ENCODE data around the gene PODXL2.

Gene PODXL2

DNA sequence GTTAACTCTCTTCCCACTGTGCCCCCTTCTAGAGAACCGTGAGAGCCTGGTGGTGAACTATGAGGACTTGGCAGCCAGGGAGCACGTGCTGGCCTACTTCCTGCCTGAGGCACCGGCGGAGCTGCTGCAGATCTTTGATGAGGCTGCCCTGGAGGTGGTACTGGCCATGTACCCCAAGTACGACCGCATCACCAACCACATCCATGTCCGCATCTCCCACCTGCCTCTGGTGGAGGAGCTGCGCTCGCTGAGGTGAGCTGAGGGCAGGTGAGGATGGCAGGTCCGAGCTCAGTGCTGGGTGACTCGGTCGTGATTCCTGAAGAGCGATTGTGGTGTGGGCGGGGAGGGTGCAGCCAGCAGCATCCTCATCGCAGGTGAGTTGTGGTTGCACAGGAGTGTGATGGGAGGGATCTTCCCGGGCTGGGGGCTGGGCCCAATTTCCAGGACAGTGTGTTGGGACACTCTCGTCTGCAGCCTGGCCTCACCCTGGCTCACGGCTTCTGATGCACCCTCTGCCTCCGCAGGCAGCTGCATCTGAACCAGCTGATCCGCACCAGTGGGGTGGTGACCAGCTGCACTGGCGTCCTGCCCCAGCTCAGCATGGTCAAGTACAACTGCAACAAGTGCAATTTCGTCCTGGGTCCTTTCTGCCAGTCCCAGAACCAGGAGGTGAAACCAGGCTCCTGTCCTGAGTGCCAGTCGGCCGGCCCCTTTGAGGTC, 22.7 kb upstream of the PODXL2 start:
- no peak for DNase-seq

DNA sequence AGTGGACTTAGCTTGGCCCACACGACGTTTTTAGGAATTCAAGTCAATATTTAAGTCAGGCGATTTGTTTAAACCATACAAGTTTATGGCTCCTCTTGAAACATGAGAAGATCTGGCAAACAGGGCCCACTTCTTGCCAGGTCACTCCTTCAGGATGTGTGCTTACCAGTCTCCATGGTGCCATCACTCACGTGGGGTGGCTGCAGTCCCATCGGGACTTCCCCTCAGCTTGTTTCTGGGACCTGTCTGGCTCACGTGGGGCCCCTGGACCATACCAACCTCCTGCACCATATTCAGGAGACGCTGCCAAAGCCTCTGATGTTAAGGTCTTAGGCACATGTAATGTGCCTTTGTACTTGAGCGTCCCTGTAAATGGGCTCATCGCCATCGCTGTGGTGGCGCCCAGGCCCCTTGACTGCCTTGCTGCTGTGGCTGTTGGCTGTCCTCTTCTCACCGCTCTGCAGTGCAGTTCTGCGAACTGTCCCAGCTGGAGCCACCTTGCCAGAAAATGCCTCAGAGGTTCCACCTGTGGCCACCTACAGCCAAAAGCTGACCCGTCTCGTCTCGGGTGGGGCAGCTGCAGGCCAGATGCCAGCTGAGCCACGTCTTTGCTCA, 21.9 kb upstream of the PODXL2 start:
- no peak for DNase-seq

- no peak for DNase-seq
Measured at GRCh38 chr3:127607675-127608361, 21.2 kb upstream of the PODXL2 start.

- DNase-seq, result no peak
Measured at GRCh38 chr3:127608362-127608718, 20.6 kb upstream of the PODXL2 start.

DNA sequence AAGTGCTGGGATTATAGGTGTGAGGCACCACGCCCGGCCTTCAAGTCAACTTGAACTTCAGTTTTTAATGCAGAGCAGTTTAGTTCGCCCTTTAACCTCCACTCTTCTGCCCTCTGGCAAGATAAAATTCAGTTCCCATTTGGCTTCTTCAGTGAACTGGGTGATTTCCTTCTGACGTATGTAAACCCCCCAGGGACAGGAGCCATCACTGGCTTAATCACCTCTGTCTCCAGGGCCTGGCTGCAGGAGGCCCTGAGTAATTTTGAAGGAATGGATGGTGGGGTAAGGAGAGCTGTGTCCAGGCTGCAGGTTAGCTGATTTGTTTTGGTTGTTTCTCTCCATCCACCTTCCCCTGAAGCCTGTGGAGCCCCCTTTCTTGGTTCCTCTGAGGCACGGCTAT, 18.9 kb upstream of the PODXL2 start:
- no peak for DNase-seq

GRCh38 chr3:127611251-127611650, 17.7 kb upstream of the PODXL2 start:
- DNase-seq, result no peak

DNA sequence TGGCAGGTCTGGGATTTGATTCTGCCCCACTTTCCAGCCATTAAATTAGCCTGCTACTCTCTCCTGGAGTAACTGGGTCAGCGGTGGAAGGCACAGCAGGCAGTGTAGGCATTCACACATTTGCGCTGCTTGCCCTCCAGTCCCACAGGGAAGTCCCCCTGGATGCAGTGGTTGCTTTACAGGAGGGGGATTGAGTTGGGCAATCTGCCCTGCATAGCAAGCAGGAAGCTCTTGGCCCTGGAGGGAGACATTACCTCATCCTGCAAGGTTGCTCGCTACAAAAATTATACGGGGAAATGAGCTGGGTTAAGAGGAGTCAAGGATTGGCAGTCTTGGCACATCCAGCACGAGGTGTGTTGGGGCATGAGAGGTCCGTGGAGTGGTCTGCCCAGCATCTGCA, 16.0 kb upstream of the PODXL2 start:
- DNase-seq, result no peak

- no peak for DNase-seq
Measured at GRCh38 chr3:127613406-127613805, 15.6 kb upstream of the PODXL2 start.

GRCh38 chr3:127614928-127615589, 13.9 kb upstream of the PODXL2 start:
- no peak for DNase-seq

- no peak for DNase-seq
Measured at GRCh38 chr3:127615631-127616305, 13.2 kb upstream of the PODXL2 start.

GRCh38 chr3:127616836-127617605, 12.0 kb upstream of the PODXL2 start:
- no peak for DNase-seq

GRCh38 chr3:127618891-127619290, 10.1 kb upstream of the PODXL2 start:
- DNase-seq, result no peak

DNA sequence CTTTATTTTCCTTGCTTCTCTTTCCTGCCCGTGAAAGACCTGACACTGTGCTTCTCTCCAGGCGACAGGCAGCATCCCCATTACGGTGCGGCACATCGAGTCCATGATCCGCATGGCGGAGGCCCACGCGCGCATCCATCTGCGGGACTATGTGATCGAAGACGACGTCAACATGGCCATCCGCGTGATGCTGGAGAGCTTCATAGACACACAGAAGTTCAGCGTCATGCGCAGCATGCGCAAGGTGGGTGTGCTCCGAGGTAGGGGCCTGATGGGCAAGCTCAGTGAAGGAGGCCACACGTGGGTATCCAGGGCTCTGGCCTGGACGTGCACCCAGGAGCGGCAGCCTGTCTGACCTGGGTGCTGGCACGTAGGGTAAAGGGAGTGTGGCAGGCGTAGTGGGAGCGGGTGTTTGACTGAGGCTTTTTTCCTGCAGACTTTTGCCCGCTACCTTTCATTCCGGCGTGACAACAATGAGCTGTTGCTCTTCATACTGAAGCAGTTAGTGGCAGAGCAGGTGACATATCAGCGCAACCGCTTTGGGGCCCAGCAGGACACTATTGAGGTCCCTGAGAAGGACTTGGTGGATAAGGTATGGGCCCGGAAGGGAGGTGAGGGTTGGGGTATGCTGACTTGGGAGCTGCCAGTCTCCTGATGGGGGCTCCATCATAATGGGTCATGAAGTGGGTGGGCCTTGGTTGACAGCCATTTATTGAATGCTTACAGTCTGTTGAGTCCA, 8.2 kb upstream of the PODXL2 start:
- DNase-seq, result no peak

GRCh38 chr3:127622031-127622430, 7.0 kb upstream of the PODXL2 start:
- DNase-seq, result no peak

GRCh38 chr3:127622772-127623576, 6.0 kb upstream of the PODXL2 start:
- DNase-seq, result no peak

DNA sequence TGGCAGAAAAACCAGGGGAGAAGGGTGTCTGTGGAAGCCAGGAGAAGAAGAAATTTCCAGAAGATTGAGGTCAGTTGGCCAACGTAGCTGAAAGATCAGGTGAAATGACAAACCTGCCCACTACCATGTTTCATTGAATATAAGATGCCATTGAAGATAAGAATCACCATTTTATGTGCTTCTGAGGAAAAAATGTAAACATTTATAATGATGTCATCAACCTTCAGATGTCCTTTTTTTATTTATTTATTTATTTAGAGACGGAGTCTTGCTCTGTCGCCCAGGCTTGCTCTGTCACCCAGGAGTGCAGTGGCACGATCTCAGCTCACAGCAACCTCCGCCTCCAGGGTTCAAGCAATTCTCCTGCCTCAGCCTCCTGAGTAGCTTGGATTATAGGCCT, 4.9 kb upstream of the PODXL2 start:
- DNase-seq, result no peak

DNA sequence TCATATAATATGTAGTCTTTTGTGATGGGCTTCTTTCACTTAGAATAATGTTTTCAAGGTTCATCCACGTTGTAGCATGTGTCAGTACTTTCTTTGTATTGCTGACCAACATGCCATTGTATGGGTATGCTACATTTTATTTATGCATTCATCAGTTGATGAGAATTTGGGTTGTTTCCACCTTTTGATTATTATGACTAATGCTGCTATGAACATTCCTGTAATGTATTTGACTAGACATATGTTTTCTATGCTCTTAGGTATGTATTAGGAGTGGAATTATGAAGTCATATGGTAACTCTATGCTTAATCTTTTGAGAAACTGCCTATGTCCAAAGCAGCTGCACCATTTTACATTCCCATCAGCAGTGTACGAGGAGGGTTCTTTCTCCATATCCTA, 3.2 kb upstream of the PODXL2 start:
- no peak for DNase-seq

DNA sequence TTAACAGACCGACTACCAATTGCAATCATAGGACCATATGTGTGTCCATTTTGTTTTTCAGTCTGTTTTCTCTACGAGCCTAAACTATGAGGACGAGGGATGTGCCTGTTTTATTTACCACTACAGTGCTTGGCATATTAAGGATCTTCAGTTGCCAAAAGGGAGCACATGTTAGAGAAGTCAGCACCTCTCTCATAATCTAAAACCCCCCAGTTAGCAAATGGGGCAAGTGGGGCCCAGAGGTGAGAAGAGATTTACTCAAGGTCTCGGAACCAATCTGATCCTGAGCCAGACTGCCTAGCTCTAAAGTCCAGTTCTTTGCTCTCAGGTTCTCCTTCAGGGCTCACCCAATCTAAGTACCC, 578 bp upstream of the PODXL2 start:
- no peak for DNase-seq

GRCh38 chr3:127629467-127630403, 750 bp downstream of the PODXL2 start:
- no peak for DNase-seq
